ENCODE results near the gene TEX2. TPM values are rescaled to one million over a fixed set of nuclear protein-coding genes. Genes with fewer than 3 reads are reported as not detected.

Gene TEX2
- total and polyA plus RNA-seq, 9 of the 15 experiments (the other 6 are each of a cell fraction or from before 2014, with no cell fraction given) = 4.1 to 27.6 (median 19.3) TPM

DNA sequence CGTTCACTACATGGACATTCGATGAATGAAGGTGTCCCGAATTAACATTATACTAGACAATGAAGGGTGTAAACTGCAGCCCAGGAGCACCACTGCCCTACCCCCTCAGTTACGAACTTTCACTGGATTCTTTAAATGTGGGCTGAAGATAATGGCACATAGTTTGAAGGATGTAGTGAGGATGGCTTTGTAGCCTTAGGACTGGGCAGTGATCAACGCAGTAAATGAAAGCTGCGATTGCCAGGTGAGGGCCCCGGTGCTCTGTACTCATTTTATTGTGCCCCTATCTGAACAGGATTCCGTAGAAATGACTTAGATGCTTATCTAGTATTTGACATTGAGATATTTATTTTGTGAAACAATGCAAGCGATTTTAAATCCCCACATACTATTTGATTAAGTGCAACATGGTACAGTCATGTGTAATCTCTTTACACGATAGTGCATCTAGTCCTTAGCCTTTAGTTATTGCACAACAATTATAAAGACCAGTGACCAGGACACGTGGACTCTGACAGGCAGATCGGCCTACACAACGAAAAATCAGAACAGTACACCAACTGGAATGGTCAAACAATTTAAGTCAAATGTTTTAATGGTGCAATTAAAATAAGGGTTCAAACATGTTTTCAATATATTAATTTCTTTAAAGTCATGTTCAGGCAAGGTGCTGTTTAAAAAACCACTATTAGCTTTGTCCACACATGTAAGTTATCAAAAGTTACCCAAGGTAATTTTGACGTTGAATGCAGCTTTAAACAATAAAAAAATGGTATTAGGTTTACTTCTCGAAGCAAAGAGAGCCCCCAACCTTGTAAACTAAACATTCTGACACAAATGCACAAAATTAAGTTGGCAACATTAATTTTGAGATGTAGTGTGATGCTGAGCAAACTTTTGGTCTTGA is 115.7 kb downstream of the TEX2 start (continued):
- TF ChIP-seq, protein P1, sequence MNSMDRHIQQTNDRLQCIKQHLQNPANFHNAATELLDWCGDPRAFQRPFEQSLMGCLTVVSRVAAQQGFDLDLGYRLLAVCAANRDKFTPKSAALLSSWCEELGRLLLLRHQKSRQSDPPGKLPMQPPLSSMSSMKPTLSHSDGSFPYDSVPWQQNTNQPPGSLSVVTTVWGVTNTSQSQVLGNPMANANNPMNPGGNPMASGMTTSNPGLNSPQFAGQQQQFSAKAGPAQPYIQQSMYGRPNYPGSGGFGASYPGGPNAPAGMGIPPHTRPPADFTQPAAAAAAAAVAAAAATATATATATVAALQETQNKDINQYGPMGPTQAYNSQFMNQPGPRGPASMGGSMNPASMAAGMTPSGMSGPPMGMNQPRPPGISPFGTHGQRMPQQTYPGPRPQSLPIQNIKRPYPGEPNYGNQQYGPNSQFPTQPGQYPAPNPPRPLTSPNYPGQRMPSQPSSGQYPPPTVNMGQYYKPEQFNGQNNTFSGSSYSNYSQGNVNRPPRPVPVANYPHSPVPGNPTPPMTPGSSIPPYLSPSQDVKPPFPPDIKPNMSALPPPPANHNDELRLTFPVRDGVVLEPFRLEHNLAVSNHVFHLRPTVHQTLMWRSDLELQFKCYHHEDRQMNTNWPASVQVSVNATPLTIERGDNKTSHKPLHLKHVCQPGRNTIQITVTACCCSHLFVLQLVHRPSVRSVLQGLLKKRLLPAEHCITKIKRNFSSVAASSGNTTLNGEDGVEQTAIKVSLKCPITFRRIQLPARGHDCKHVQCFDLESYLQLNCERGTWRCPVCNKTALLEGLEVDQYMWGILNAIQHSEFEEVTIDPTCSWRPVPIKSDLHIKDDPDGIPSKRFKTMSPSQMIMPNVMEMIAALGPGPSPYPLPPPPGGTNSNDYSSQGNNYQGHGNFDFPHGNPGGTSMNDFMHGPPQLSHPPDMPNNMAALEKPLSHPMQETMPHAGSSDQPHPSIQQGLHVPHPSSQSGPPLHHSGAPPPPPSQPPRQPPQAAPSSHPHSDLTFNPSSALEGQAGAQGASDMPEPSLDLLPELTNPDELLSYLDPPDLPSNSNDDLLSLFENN (IDR thresholded peaks at IDR 0.05; ENCODE audit: low read depth in 2 of 2, low read length in 2 of 2) = 0 out of 4 replicates have a peak, but pooled peaks of 1 of the 2 experiments have one; percentile 24
- TF ChIP-seq TBP (optimal IDR thresholded peaks at IDR 0.05; ENCODE audit: low read depth, low read length) (no peak), ADNP (tag; IDR thresholded peaks at IDR 0.05) (no peak), CEBPG (CRISPR knock-in tag; IDR thresholded peaks at IDR 0.05) (peak; percentile 91), CEBPG (tag; conservative IDR thresholded peaks at IDR 0.05 in 1 of 2, IDR thresholded peaks at IDR 0.05 in 1 of 2) (peak; percentile 97 to 98), PCBP1 (IDR thresholded peaks at IDR 0.05; ENCODE audit: low read depth, low read length, poor library complexity, severe bottlenecking) (no peak), NFE2L1 (tag; IDR thresholded peaks at IDR 0.05; ENCODE audit: borderline replicate concordance, low read depth) (no peak), TBL1XR1 (IDR thresholded peaks at IDR 0.05; ENCODE audit: low read length in 2 of 2) (0 out of 4 replicates have a peak, but pooled peaks of 1 of the 2 experiments have one; percentile 69), HIVEP1 (CRISPR knock-in tag; IDR thresholded peaks at IDR 0.05) (no peak), CREBBP (IDR thresholded peaks at IDR 0.05; ENCODE audit: low read depth, low read length) (no peak), RBFOX2 (IDR thresholded peaks at IDR 0.05; ENCODE audit: low read depth, low read length) (no peak), SMC3 (conservative IDR thresholded peaks at IDR 0.05; ENCODE audit: insufficient read depth, low read depth, low read length) (0 out of 2 replicates have a peak, but pooled peaks have one; percentile 5), NRF1 (conservative IDR thresholded peaks at IDR 0.05 in 1 of 2, IDR thresholded peaks at IDR 0.05 in 1 of 2) (no peak), FUS (optimal IDR thresholded peaks at IDR 0.05; ENCODE audit: low read depth, low read length) (peak; percentile 19), HEY1 (CRISPR knock-in tag; IDR thresholded peaks at IDR 0.05; ENCODE audit: borderline replicate concordance) (no peak), PPARD (CRISPR knock-in tag; IDR thresholded peaks at IDR 0.05) (no peak), ZNF239 (CRISPR knock-in tag; IDR thresholded peaks at IDR 0.05) (no peak), NR3C1 (CRISPR knock-in tag; IDR thresholded peaks at IDR 0.05) (no peak)
- TF ChIP-seq, protein P2, sequence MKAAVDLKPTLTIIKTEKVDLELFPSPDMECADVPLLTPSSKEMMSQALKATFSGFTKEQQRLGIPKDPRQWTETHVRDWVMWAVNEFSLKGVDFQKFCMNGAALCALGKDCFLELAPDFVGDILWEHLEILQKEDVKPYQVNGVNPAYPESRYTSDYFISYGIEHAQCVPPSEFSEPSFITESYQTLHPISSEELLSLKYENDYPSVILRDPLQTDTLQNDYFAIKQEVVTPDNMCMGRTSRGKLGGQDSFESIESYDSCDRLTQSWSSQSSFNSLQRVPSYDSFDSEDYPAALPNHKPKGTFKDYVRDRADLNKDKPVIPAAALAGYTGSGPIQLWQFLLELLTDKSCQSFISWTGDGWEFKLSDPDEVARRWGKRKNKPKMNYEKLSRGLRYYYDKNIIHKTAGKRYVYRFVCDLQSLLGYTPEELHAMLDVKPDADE (conservative IDR thresholded peaks at IDR 0.05; ENCODE audit: control insufficient read depth, low read depth, low read length) = no peak
- TF ChIP-seq, protein P3, sequence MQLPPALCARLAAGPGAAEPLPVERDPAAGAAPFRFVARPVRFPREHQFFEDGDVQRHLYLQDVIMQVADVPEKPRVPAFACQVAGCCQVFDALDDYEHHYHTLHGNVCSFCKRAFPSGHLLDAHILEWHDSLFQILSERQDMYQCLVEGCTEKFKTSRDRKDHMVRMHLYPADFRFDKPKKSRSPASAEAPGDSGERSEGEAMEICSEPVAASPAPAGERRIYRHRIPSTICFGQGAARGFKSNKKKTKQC (CRISPR knock-in tag; IDR thresholded peaks at IDR 0.05) = no peak
